K562 (cell line): ENCODE measurements around the gene ZNF575.

ENCODE experiments used
- ZNF263 ChIP-seq: sonication (generic); formaldehyde crosslinking; IDR thresholded peaks from 2 replicates; pipeline ENCODE4 v1.8.0; 2022; ENCODE audit warnings: mild to moderate bottlenecking, missing genetic modification reagents, borderline replicate concordance
- TF ChIP-seq, protein P1 (sequence below), 3 experiments: IDR thresholded peaks in 2 of 3; conservative IDR thresholded peaks in 1 of 3; 2 replicates each; pipeline ENCODE4 v1.5.1; 2011 to 2012; ENCODE audit warnings: low read length in 3 of 3, mild to moderate bottlenecking in 3 of 3, control low read depth in 2 of 3, improper control_type of control experiment in 1 of 3, inconsistent platforms in 1 of 3, low read depth in 1 of 3, mixed read lengths in 1 of 3, moderate library complexity in 1 of 3; ENCODE audit not compliant: insufficient read depth in 2 of 3
- TF ChIP-seq, protein P2 (sequence below): sonication (generic); IDR thresholded peaks from 2 replicates; pipeline ENCODE4 v1.6.1; 2016

DNA sequence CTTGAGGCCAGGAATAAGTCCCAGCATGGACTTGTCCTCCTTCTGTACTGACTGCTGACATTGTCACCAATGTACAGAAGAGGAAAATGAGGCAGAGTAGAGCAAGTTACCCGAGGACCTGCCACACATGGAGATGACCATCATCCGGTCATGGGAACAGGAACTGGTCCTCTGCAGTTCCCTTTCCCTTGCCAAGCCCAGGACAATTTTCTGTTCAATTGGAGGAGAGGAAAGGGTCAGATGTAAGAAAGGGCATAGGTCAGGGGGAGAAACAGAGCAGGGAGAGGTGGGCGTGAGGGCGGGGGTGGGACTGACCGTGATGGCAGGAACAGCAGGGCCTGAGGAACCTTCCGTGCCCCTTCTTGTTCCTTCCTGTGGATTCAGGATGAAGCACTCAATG, 47.0 kb upstream of the ZNF575 start:
- TF ChIP-seq, protein P1, sequence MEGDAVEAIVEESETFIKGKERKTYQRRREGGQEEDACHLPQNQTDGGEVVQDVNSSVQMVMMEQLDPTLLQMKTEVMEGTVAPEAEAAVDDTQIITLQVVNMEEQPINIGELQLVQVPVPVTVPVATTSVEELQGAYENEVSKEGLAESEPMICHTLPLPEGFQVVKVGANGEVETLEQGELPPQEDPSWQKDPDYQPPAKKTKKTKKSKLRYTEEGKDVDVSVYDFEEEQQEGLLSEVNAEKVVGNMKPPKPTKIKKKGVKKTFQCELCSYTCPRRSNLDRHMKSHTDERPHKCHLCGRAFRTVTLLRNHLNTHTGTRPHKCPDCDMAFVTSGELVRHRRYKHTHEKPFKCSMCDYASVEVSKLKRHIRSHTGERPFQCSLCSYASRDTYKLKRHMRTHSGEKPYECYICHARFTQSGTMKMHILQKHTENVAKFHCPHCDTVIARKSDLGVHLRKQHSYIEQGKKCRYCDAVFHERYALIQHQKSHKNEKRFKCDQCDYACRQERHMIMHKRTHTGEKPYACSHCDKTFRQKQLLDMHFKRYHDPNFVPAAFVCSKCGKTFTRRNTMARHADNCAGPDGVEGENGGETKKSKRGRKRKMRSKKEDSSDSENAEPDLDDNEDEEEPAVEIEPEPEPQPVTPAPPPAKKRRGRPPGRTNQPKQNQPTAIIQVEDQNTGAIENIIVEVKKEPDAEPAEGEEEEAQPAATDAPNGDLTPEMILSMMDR (IDR thresholded peaks at IDR 0.05 in 2 of 3, conservative IDR thresholded peaks at IDR 0.05 in 1 of 3; ENCODE audit: insufficient read depth in 2 of 3, low read depth in 1 of 3, low read length in 3 of 3): no peak
- TF ChIP-seq ZNF263 (CRISPR knock-in tag): no peak
- TF ChIP-seq, protein P2, sequence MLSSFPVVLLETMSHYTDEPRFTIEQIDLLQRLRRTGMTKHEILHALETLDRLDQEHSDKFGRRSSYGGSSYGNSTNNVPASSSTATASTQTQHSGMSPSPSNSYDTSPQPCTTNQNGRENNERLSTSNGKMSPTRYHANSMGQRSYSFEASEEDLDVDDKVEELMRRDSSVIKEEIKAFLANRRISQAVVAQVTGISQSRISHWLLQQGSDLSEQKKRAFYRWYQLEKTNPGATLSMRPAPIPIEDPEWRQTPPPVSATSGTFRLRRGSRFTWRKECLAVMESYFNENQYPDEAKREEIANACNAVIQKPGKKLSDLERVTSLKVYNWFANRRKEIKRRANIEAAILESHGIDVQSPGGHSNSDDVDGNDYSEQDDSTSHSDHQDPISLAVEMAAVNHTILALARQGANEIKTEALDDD: no peak
